HG02623 (cell line): ENCODE measurements around the gene ALDH18A1.

Experiments used
- ATAC-seq: cut with Tn5 transposase; IDR thresholded peaks from one replicate; pipeline ENCODE4 v1.9.1; 2021; ENCODE audit warnings: moderate library complexity; ENCODE audit not compliant: unreplicated experiment

Gene ALDH18A1

DNA sequence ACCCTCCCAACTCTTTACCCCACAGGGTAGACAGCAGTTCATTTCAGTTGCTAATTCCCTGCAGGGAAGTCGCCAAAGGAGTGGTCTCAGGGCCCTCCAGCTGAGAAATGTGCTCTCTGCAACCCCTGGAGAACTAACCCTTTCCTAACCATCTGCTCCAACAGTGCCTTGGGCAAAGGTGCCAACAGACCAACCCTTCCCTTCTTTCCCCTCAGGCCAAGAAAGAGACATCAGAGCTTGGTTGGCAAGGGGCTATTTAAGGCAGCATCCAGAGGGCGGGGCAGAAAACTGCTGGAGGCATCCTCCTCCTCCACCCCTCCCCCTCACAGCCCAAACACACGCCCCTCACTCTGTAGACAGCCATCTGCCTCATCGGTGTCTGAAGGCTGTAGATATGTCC, 97.0 kb downstream of the ALDH18A1 start:
- no peak for ATAC-seq

DNA sequence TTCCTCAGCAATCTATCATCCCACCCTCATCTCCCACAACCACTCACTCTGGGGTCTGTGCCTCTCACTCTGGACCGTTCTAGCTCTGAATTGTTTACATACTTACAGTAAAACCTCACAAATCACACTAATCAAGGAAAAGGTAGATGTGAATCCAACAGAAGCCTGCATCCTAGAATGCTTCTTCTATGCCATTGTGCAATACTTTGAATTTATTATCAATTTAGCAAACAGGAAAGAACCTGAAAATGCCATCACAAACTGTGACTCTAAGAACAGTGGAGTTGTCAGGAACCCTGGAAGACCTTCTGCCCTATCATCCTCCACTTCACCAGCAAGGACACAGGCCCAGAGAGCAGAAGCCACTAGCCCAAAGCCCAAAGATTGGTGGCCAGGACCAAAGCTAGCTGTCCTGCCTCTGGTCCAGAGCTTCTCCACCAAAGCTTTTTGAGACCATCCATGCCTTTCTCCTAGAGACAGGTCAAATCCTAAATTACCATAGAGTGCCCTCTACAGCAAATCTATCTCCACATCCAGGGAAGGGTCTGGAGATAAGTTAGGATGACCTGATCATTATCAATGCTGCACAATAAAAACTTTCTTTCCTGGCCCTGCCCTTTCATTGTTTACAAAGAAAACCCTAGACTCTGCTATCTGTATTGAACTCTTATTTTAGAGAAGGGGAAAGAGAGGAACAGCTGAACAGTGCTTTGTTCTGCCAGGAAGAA, 97.8 kb downstream of the ALDH18A1 start:
- no peak for ATAC-seq

DNA sequence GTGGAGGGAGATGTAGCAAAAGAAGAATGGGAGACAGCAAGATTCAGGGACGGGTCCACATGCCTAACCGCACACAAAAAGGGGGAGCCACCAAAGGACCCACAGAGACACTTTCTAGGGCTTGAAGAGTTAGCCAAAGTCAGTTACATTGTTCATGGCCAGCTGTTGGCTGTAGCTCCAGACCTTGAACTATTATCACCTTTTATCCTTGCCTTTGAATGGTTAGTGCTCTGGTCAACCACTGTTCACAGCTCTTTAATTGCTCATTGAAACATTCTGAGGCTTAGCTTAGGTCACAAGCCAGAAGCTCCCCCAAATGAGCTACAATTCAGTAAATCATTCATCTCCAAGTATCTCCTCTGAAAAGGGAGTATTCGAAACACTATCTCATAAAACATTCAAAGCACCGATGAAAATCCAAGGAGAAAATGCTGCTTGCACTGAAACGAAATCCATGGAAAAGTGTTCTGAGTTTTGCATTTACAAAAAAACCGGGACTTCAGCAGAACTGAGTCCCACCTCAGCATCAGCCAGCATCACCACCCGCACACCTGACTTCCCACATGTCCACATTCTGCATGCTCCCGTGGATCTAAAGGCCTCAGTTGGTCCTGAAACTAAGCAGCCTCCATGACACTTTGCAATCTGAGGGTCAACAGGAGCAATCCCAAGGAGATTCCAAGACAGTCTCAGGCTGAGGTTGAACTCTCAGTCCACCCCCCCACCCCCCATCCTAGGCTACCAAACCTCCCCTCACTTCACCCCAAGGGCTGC, 99.3 kb downstream of the ALDH18A1 start:
- no peak for ATAC-seq
